IMR-90 (cell line): ENCODE measurements around the gene ERCC3. TPM values are rescaled to one million over a fixed set of nuclear protein-coding genes. Genes with fewer than 3 reads are reported as not detected.

Experiments used
- ATAC-seq: fragments of 200-7000 bp; cut with Tn5 transposase; 2 replicates; pipeline ENCODE4 v1.9.1; 2020; ENCODE audit warnings: low read depth, mild to moderate bottlenecking, moderate library complexity
- BruUV-seq: library from RNA; stranded (reverse); fragments of 400-500 nt; replicated peaks from 2 replicates; lab custom pipeline; 2021; lab: Mats Ljungman, UMichigan
- CTCF ChIA-PET: fragments of 300-600 bp; formaldehyde crosslinking; extraction: SDS; loops from one replicate; lab custom pipeline; 2021; ENCODE audit warnings: antibody characterized with exemption; lab: Yijun Ruan, JAX
- POLR2A ChIA-PET: fragments of 300-600 bp; sonication (Branson Sonifier 250); formaldehyde crosslinking; loops from one replicate; lab custom pipeline; 2022; ENCODE audit warnings: antibody characterized with exemption; ENCODE audit not compliant: unreplicated experiment; lab: Charles Lee
- DNase-seq: peaks from one replicate; pipeline ENCODE4 v3.0.0; 2013
- H2AFZ ChIP-seq: replicated peaks from 2 replicates; pipeline ENCODE3; 2013; ENCODE audit warnings: low read length, mild to moderate bottlenecking; ENCODE audit not compliant: poor library complexity
- H2AK5ac ChIP-seq: 2 replicates; pipeline ENCODE4 v1.6.1; 2013; ENCODE audit warnings: low read depth, low read length, inconsistent platforms
- H2AK9ac ChIP-seq: replicated peaks from 2 replicates; pipeline ENCODE3; 2013; ENCODE audit warnings: mild to moderate bottlenecking, low read depth, low read length, moderate library complexity; ENCODE audit not compliant: poor library complexity
- H2BK120ac ChIP-seq: 2 replicates; pipeline ENCODE4 v1.6.1; 2013; ENCODE audit warnings: low read depth, low read length, inconsistent platforms
- H2BK15ac ChIP-seq: 3 replicates; pipeline ENCODE4 v1.6.1; 2013; ENCODE audit warnings: low read depth, low read length, inconsistent platforms
- H2BK20ac ChIP-seq: 2 replicates; pipeline ENCODE4 v1.6.1; 2013; ENCODE audit warnings: low read depth, mild to moderate bottlenecking, inconsistent platforms, low read length, moderate library complexity
- H2BK5ac ChIP-seq: 2 replicates; pipeline ENCODE4 v1.6.1; 2013; ENCODE audit warnings: mild to moderate bottlenecking, low read depth, low read length, inconsistent platforms; ENCODE audit not compliant: poor library complexity, severe bottlenecking
- H3K14ac ChIP-seq: replicated peaks from 2 replicates; pipeline ENCODE4 v1.6.1; 2013; ENCODE audit warnings: low read depth, low read length, inconsistent platforms
- H3K18ac ChIP-seq: 2 replicates; pipeline ENCODE4 v1.6.1; 2013; ENCODE audit warnings: low read depth, low read length, control low read depth
- H3K23ac ChIP-seq: 2 replicates; pipeline ENCODE4 v1.6.1; 2013; ENCODE audit warnings: low read depth, low read length, inconsistent platforms
- H3K27ac ChIP-seq: 2 replicates; pipeline ENCODE4 v1.5.1; 2013; ENCODE audit warnings: mild to moderate bottlenecking, control low read depth, low read length; ENCODE audit not compliant: insufficient read depth
- H3K27me3 ChIP-seq: 2 replicates; pipeline ENCODE4 v1.6.1; 2013; ENCODE audit warnings: low read length; ENCODE audit not compliant: control insufficient read depth, insufficient read depth
- H3K36me3 ChIP-seq: 2 replicates; pipeline ENCODE4 v1.6.1; 2013; ENCODE audit warnings: low read length, mixed read lengths; ENCODE audit not compliant: control insufficient read depth, insufficient read depth
- H3K4ac ChIP-seq: 2 replicates; pipeline ENCODE4 v1.6.1; 2013; ENCODE audit warnings: low read depth, low read length, inconsistent platforms
- H3K4me1 ChIP-seq: 2 replicates; pipeline ENCODE4 v1.6.1; 2013; ENCODE audit warnings: low read length, mixed read lengths; ENCODE audit not compliant: control insufficient read depth, insufficient read depth
- H3K4me2 ChIP-seq: 2 replicates; pipeline ENCODE4 v1.6.1; 2013; ENCODE audit warnings: low read depth, mild to moderate bottlenecking, control low read depth, low read length, moderate library complexity
- H3K4me3 ChIP-seq: 2 replicates; pipeline ENCODE4 v1.5.1; 2013; ENCODE audit warnings: low read depth, mild to moderate bottlenecking, control low read depth, low read length, moderate library complexity; ENCODE audit not compliant: insufficient read depth
- H3K56ac ChIP-seq: 2 replicates; pipeline ENCODE4 v1.6.1; 2013; ENCODE audit warnings: low read length, inconsistent platforms; ENCODE audit not compliant: insufficient read depth; ENCODE audit errors: extremely low read depth
- H3K79me1 ChIP-seq, 2 experiments: 2 replicates each; pipeline ENCODE4 v1.6.1; 2013; ENCODE audit warnings: low read length in 2 of 2, inconsistent platforms in 1 of 2, low read depth in 1 of 2
- H3K9ac ChIP-seq: 2 replicates; pipeline ENCODE4 v1.6.1; 2013; ENCODE audit warnings: low read depth, low read length, control low read depth
- H3K9me1 ChIP-seq: 2 replicates; pipeline ENCODE4 v1.6.1; 2013; ENCODE audit warnings: low read length, inconsistent platforms; ENCODE audit not compliant: insufficient read depth
- H3K9me3 ChIP-seq: 2 replicates; pipeline ENCODE4 v1.6.1; 2013; ENCODE audit warnings: low read length; ENCODE audit not compliant: control insufficient read depth, insufficient read depth
- H4K20me1 ChIP-seq: 2 replicates; pipeline ENCODE4 v1.6.1; 2013; ENCODE audit warnings: low read length, inconsistent platforms; ENCODE audit not compliant: insufficient read depth
- H4K5ac ChIP-seq: 2 replicates; pipeline ENCODE4 v1.6.1; 2013; ENCODE audit warnings: mild to moderate bottlenecking, low read depth, low read length, control low read depth
- H4K8ac ChIP-seq, 2 experiments: 2 replicates each; pipeline ENCODE4 v1.6.1; 2013; ENCODE audit warnings: low read depth in 2 of 2, low read length in 2 of 2, control low read depth in 1 of 2, inconsistent platforms in 1 of 2
- H4K91ac ChIP-seq: 2 replicates; pipeline ENCODE4 v1.6.1; 2013; ENCODE audit warnings: low read depth, low read length, inconsistent platforms; ENCODE audit not compliant: insufficient read depth
- BHLHE40 ChIP-seq: fragments of 150-350 bp; IDR thresholded peaks from 2 replicates; pipeline ENCODE4 v1.6.1; 2016; ENCODE audit warnings: mild to moderate bottlenecking, low read depth, low read length
- CHD1 ChIP-seq: IDR thresholded peaks from 2 replicates; pipeline ENCODE4 v1.6.1; 2012; ENCODE audit warnings: low read depth, low read length, improper control_type of control experiment
- ELK1 ChIP-seq: fragments of 150-350 bp; IDR thresholded peaks from 2 replicates; pipeline ENCODE4 v1.6.1; 2016; ENCODE audit warnings: low read depth, mild to moderate bottlenecking, low read length, moderate library complexity, borderline replicate concordance
- FOS ChIP-seq: fragments of 150-350 bp; IDR thresholded peaks from 2 replicates; pipeline ENCODE4 v1.6.1; 2016; ENCODE audit warnings: low read depth, low read length
- MAZ ChIP-seq: IDR thresholded peaks from 2 replicates; pipeline ENCODE4 v1.6.1; 2012; ENCODE audit warnings: low read depth, mild to moderate bottlenecking, low read length, improper control_type of control experiment, moderate library complexity, borderline replicate concordance
- RAD21 ChIP-seq: IDR thresholded peaks from 2 replicates; pipeline ENCODE4 v1.6.1; 2012; ENCODE audit warnings: low read length, improper control_type of control experiment
- RCOR1 ChIP-seq: IDR thresholded peaks from 2 replicates; pipeline ENCODE4 v1.6.1; 2012; ENCODE audit warnings: mild to moderate bottlenecking, low read length, improper control_type of control experiment; ENCODE audit not compliant: insufficient replicate concordance
- RFX5 ChIP-seq: IDR thresholded peaks from 2 replicates; pipeline ENCODE4 v1.8.0; 2012; ENCODE audit warnings: low read depth, mild to moderate bottlenecking, low read length, moderate library complexity
- USF2 ChIP-seq: fragments of 150-350 bp; IDR thresholded peaks from 2 replicates; pipeline ENCODE4 v1.6.1; 2017; ENCODE audit warnings: mild to moderate bottlenecking, antibody characterized with exemption, low read length, low read depth
- WGBS, 2 experiments: methylation state at CpG; one replicate each; pipeline versions ENCODE4 v1.1.5 to v1.1.7; 2013; ENCODE audit warnings: missing lambda C conversion rate in 2 of 2; ENCODE audit not compliant: insufficient read length in 1 of 2; ENCODE audit errors: extremely low coverage in 2 of 2; 5-methylcytosine and 5-hydroxymethylcytosine counted together
- dilution Hi-C: fragments of 300-500 bp; cut with HindIII; formaldehyde crosslinking; loops from one replicate; pipeline ENCODE4 v1.14.3; 2018; ENCODE audit warnings: low sequenced_read_pairs; ENCODE audit not compliant: unreplicated experiment
- in situ Hi-C: fragments of 300-500 bp; cut with MboI; formaldehyde crosslinking; loops from 3 replicates; pipeline ENCODE4 v1.14.3; 2019; ENCODE audit warnings: low sequenced_read_pairs, inconsistent platforms, mixed read lengths
- intact Hi-C: fragments of 100-400 bp; cut with micrococcal nuclease; formaldehyde crosslinking; loops from 2 replicates; pipeline ENCODE4 v1.10.0; 2022
- polyA plus RNA-seq, 3 experiments: library from polyadenylated mRNA; depleted of rRNA; stranded (reverse); fragments of >200 nt; gene quantifications; 2 replicates each; pipeline ENCODE4 v1.2.3, GENCODE V29; 2012; ENCODE audit warnings: low replicate concordance in 1 of 3
- total RNA-seq: library from RNA; depleted of rRNA; stranded (reverse); fragments of >200 nt; gene quantifications from 2 replicates; pipeline ENCODE4 v1.2.3, GENCODE V29; 2012

The ERCC3 gene
- total and polyA plus RNA-seq, 2 of the 4 experiments (the other 2 are of a cell fraction) = 43.2 to 52.0 TPM

GRCh38 chr2:127343277-127343676 lies 49.3 kb upstream of the ERCC3 start:
- H2BK15ac ChIP-seq = no peak overlapping the region
- H3K4me1 ChIP-seq = peaks cover 6% of the 10 kb centered on the region; the same call in 1 of the 2 replicates
- H2BK120ac ChIP-seq = no peak overlapping the region
- DNase-seq (no peak), ATAC-seq (no peak)
- no peak overlapping the region for H2AK9ac ChIP-seq
- H2BK20ac ChIP-seq = no peak overlapping the region
- TF ChIP-seq ELK1 (no peak), RCOR1 (no peak), RFX5 (no peak), FOS (no peak), USF2 (no peak), CHD1 (no peak), MAZ (no peak), BHLHE40 (no peak), RAD21 (no peak)
- in situ Hi-C loops (no loop called here), intact Hi-C loops (no loop called here), dilution Hi-C loops (no loop called here)
- H3K18ac ChIP-seq = no peak overlapping the region
- no peak overlapping the region for H3K4me2 ChIP-seq
- H3K14ac ChIP-seq = no peak overlapping the region
- H3K79me1 ChIP-seq = peaks cover 16 to 51% of the 10 kb centered on the region in 2 experiments
- peaks cover 18% of the 10 kb centered on the region for H4K20me1 ChIP-seq
- no peak overlapping the region for H4K91ac ChIP-seq
- H3K23ac ChIP-seq = no peak overlapping the region
- POLR2A ChIA-PET = no interaction called here
- CTCF ChIA-PET = interaction anchor here (0.7 kb wide), 1 partner anchor 19 kb away, joined by 3 read pairs; no protein-coding TSS in a partner anchor
- H2BK5ac ChIP-seq = no peak overlapping the region
- WGBS, 2 experiments = no CpG with 5 or more reads among the region's 2 CpGs
- no peak overlapping the region for H2AFZ ChIP-seq
- BruUV-seq = no TSS peak
- H4K8ac ChIP-seq = no peak overlapping the region
- H3K56ac ChIP-seq = no peak overlapping the region
- no peak overlapping the region for H3K9ac ChIP-seq
- H4K5ac ChIP-seq = no peak overlapping the region
- no peak overlapping the region for H3K4me3 ChIP-seq
- no peak overlapping the region for H2AK5ac ChIP-seq
- H3K4ac ChIP-seq = no peak overlapping the region
- H3K27me3 ChIP-seq = no peaks in the 10 kb centered on the region
- H3K9me1 ChIP-seq = peaks cover 3% of the 10 kb centered on the region; the same call in 1 of the 2 replicates
- H3K27ac ChIP-seq = no peak overlapping the region
- peaks cover 2% of the 10 kb centered on the region; the same call in 1 of the 2 replicates for H3K36me3 ChIP-seq
- no peaks in the 10 kb centered on the region for H3K9me3 ChIP-seq
